Endodermal cell (in vitro differentiated cells): ENCODE data around the gene CHRM2. TPM values are rescaled to one million over a fixed set of nuclear protein-coding genes. Genes with fewer than 3 reads are reported as not detected.

Experiments used
- DNase-seq: peaks from one replicate; pipeline ENCODE4 v3.0.0-alpha.2; 2017
- H3K27ac ChIP-seq: 2 replicates; pipeline ENCODE4 v1.5.1; 2013; ENCODE audit warnings: mild to moderate bottlenecking, low read depth, low read length, moderate library complexity
- H3K27me3 ChIP-seq: 2 replicates; pipeline ENCODE4 v1.6.1; 2013; ENCODE audit warnings: mild to moderate bottlenecking, low read length, moderate library complexity; ENCODE audit not compliant: insufficient read depth, control insufficient read depth, poor library complexity, severe bottlenecking
- H3K36me3 ChIP-seq: 2 replicates; pipeline ENCODE4 v1.7.0; 2013; ENCODE audit warnings: mild to moderate bottlenecking, low read length, moderate library complexity; ENCODE audit not compliant: control insufficient read depth, insufficient read depth
- H3K4me1 ChIP-seq: one replicate; pipeline ENCODE4 v1.7.0; 2013; ENCODE audit warnings: low read length; ENCODE audit not compliant: control insufficient read depth, insufficient read depth
- H3K4me3 ChIP-seq: 2 replicates; pipeline ENCODE4 v1.5.1; 2013; ENCODE audit warnings: mild to moderate bottlenecking, low read length, moderate library complexity
- H3K9ac ChIP-seq: 2 replicates; pipeline ENCODE4 v1.6.1; 2013; ENCODE audit warnings: mild to moderate bottlenecking, low read length, moderate library complexity; ENCODE audit not compliant: poor library complexity, severe bottlenecking; ENCODE audit errors: extremely low read depth
- H3K9me3 ChIP-seq: 2 replicates; pipeline ENCODE4 v1.6.1; 2013; ENCODE audit warnings: mild to moderate bottlenecking, low read length, moderate library complexity; ENCODE audit not compliant: control insufficient read depth
- H3K27ac Mint-ChIP-seq: 2 replicates; pipeline ENCODE4 v1.8.0; 2020; ENCODE audit warnings: mixed read lengths
- H3K27me3 Mint-ChIP-seq: 2 replicates; pipeline ENCODE4 v1.8.0; 2021; ENCODE audit warnings: mild to moderate bottlenecking, mixed read lengths; ENCODE audit not compliant: insufficient read depth
- H3K36me3 Mint-ChIP-seq: 2 replicates; pipeline ENCODE4 v1.8.0; 2020; ENCODE audit warnings: low read depth, mixed read lengths
- H3K4me1 Mint-ChIP-seq: 2 replicates; pipeline ENCODE4 v1.8.0; 2020; ENCODE audit warnings: mixed read lengths
- H3K4me3 Mint-ChIP-seq: 2 replicates; pipeline ENCODE4 v1.8.0; 2020; ENCODE audit warnings: mild to moderate bottlenecking, moderate library complexity, mixed read lengths
- H3K9me3 Mint-ChIP-seq: 2 replicates; pipeline ENCODE4 v1.8.0; 2020; ENCODE audit warnings: mild to moderate bottlenecking, mixed read lengths
- CTCF ChIP-seq: fragments of 200-600 bp; sonication (generic); conservative IDR thresholded peaks from 2 replicates; pipeline ENCODE4 v1.5.0; 2021; ENCODE audit warnings: antibody characterized with exemption, mild to moderate bottlenecking
- WGBS, 2 experiments: methylation state at CpG; one replicate each; pipeline versions ENCODE4 v1.1.5 to v1.1.7; 2013; ENCODE audit warnings: missing lambda C conversion rate in 2 of 2, mixed read lengths in 1 of 2; ENCODE audit not compliant: insufficient coverage in 1 of 2, insufficient read length in 1 of 2; 5-methylcytosine and 5-hydroxymethylcytosine counted together
- microRNA-seq: library from miRNA; unstranded; fragments of <30 nt; microRNA quantifications from one replicate; pipeline ENCODE4 v1.2.0, GENCODE V29; 2020; ENCODE audit warnings: borderline microRNAs expressed
- total RNA-seq, 2 donors: library from RNA; stranded (reverse); fragmentation: NEBNext Ultra II Directional in 1 of 2; extraction: Animal tissue kit (Norgen Biotek cat#: 25700) in 1 of 2; gene quantifications; 2 replicates in 1 of 2; 3 replicates in 1 of 2; pipeline ENCODE4 v1.2.1, GENCODE V29; 2021

The CHRM2 gene
- total RNA-seq, 2 donors from 2014 or later, result not detected

- TF ChIP-seq CTCF, result no peak
- no peaks in the 10 kb centered on the region for H3K27me3 Mint-ChIP-seq
- Histone ChIP-seq H3K4me3 (no peak overlapping the region), H3K9ac (no peak overlapping the region), H3K36me3 (no peaks in the 10 kb centered on the region), H3K27me3 (no peaks in the 10 kb centered on the region), H3K27ac (no peak overlapping the region), H3K4me1 (peaks cover 9% of the 10 kb centered on the region), H3K9me3 (no peaks in the 10 kb centered on the region)
- 89 to 100% methylated on average over 5 to 8 of the region's 8 CpGs for WGBS, 2 experiments
- H3K4me1 Mint-ChIP-seq, result peaks cover 9% of the 10 kb centered on the region
- peak; percentile 38 for DNase-seq
- H3K36me3 Mint-ChIP-seq, result no peaks in the 10 kb centered on the region
- peaks cover 2% of the 10 kb centered on the region for H3K9me3 Mint-ChIP-seq
- no peak overlapping the region for H3K27ac Mint-ChIP-seq
- H3K4me3 Mint-ChIP-seq, result no peak overlapping the region
Observed at GRCh38 chr7:137069249-137069963, 201.0 kb downstream of the CHRM2 start.

Small RNA genes lying within 50 kb of the gene (microRNA-seq; reads per million reads assigned to microRNA genes)
- not detected for gene MIR490
